HG03378 (cell line): Measurements from ENCODE around the gene CCDC167.
A peak's percentile ranks its signal among the peaks of the same experiment; 100 is the strongest.
"Not testable (repeated sequence)": the region's sequence is repeated elsewhere in the genome, so short reads cannot be mapped to it uniquely, and the experiment has no call there.

Experiments
- ATAC-seq: cut with Tn5 transposase; IDR thresholded peaks from one replicate; pipeline ENCODE4 v1.9.1; 2021; ENCODE audit warnings: mild to moderate bottlenecking, moderate library complexity; ENCODE audit not compliant: unreplicated experiment

Gene CCDC167

GRCh38 chr6:37512400-37513011 is 12.8 kb upstream of the CCDC167 start:
- no peak for ATAC-seq

GRCh38 chr6:37511910-37512399 is 12.3 kb upstream of the CCDC167 start:
- ATAC-seq: no peak

- ATAC-seq: no peak
Observed at GRCh38 chr6:37511201-37511600, 11.5 kb upstream of the CCDC167 start.

GRCh38 chr6:37507690-37508421 is 8.2 kb upstream of the CCDC167 start:
- no peak for ATAC-seq

- ATAC-seq: no peak
Observed at GRCh38 chr6:37507077-37507476, 7.4 kb upstream of the CCDC167 start.

GRCh38 chr6:37506479-37506878 is 6.8 kb upstream of the CCDC167 start:
- ATAC-seq: no peak

GRCh38 chr6:37504024-37504423 is 4.3 kb upstream of the CCDC167 start:
- ATAC-seq: no peak

- no peak for ATAC-seq
Observed at GRCh38 chr6:37503309-37503965, 3.7 kb upstream of the CCDC167 start.

- peak; percentile 28 for ATAC-seq
Observed at GRCh38 chr6:37502703-37503291, 3.1 kb upstream of the CCDC167 start.

GRCh38 chr6:37501632-37502491 is 2.2 kb upstream of the CCDC167 start:
- no peak for ATAC-seq

- not testable (repeated sequence) for ATAC-seq
Observed at GRCh38 chr6:37500904-37501303, 1.2 kb upstream of the CCDC167 start.

GRCh38 chr6:37500294-37500608 is 558 bp upstream of the CCDC167 start:
- ATAC-seq: no peak

GRCh38 chr6:37496951-37497885 is 2.5 kb downstream of the CCDC167 start:
- ATAC-seq: no peak

- ATAC-seq: no peak
Observed at GRCh38 chr6:37495244-37495934, 4.3 kb downstream of the CCDC167 start.

GRCh38 chr6:37493661-37493995 is 6.1 kb downstream of the CCDC167 start:
- ATAC-seq: no peak

GRCh38 chr6:37492991-37493660 is 6.6 kb downstream of the CCDC167 start:
- no peak for ATAC-seq

GRCh38 chr6:37492236-37492972 is 7.3 kb downstream of the CCDC167 start:
- no peak for ATAC-seq

- ATAC-seq: no peak
Observed at GRCh38 chr6:37491830-37492208, 7.9 kb downstream of the CCDC167 start.
